NB4 (cell line): ENCODE results near the gene PPAT.

Experiments
- DNase-seq: peaks from one replicate; pipeline ENCODE4 v3.0.0; 2010; ENCODE audit warnings: low read depth
- H3K4me3 ChIP-seq: one replicate; pipeline ENCODE4 v1.5.1; 2011; ENCODE audit warnings: mild to moderate bottlenecking, low read depth, low read length, moderate library complexity
- CTCF ChIP-seq: IDR thresholded peaks from one replicate; pipeline ENCODE4 v1.5.1; 2012; ENCODE audit warnings: low read depth, low read length
- MAX ChIP-seq: IDR thresholded peaks from 2 replicates; pipeline ENCODE4 v1.6.1; 2011; ENCODE audit warnings: low read depth, low read length
- MYC ChIP-seq: IDR thresholded peaks from 2 replicates; pipeline ENCODE4 v1.6.1; 2011; ENCODE audit warnings: low read depth, low read length
- POLR2A ChIP-seq: IDR thresholded peaks from 2 replicates; pipeline ENCODE4 v1.6.1; 2011; ENCODE audit warnings: mild to moderate bottlenecking; ENCODE audit not compliant: insufficient read length; ENCODE audit errors: extremely low read depth

PPAT gene

GRCh38 chr4:56435140-56435926 lies at the start of gene PPAT:
Gene PPAT, minus strand, starts transcription at chr4:56435615. Its CDS starts 138 bp downstream, at chr4:56435477.
- peak within 1 kb of the TSS; percentile 100 for H3K4me3 ChIP-seq

GRCh38 chr4:56480691-56481090 lies 45.3 kb upstream of the PPAT start:
- H3K4me3 ChIP-seq, result no peak overlapping the region
- TF ChIP-seq POLR2A (no peak), MYC (no peak), CTCF (no peak), MAX (no peak)
- DNase-seq, result no peak

More at GRCh38 chr4:56435140-56435926, at the start of gene PPAT:
- TF ChIP-seq MYC (peak; percentile 97), POLR2A (peak; percentile 73), MAX (peak; percentile 97), CTCF (peak; percentile 10)
- DNase-seq, result peak; percentile 99

GRCh38 chr4:56477192-56477702 lies 41.8 kb upstream of the PPAT start:
- no peak for TF ChIP-seq POLR2A
- no peak for TF ChIP-seq MAX
- TF ChIP-seq MYC, result no peak
- TF ChIP-seq CTCF, result no peak
- H3K4me3 ChIP-seq, result no peak overlapping the region
- no peak for DNase-seq

- DNase-seq, result no peak
- H3K4me3 ChIP-seq, result no peak overlapping the region
- no peak for TF ChIP-seq POLR2A
- no peak for TF ChIP-seq MYC
- TF ChIP-seq MAX, result no peak
- no peak for TF ChIP-seq CTCF
These were observed 40.5 kb upstream of the PPAT start for GRCh38 chr4:56475917-56476316.

GRCh38 chr4:56469489-56470210 lies 34.2 kb upstream of the PPAT start:
- peak; percentile 54 for DNase-seq
- TF ChIP-seq CTCF, result no peak
- no peak for TF ChIP-seq POLR2A
- TF ChIP-seq MAX, result no peak
- no peak for TF ChIP-seq MYC
- peak overlapping the region; percentile 99 for H3K4me3 ChIP-seq
